Lung (tissue), 12 donors: ENCODE data around the gene PCSK1. TPM values are rescaled to one million over a fixed set of nuclear protein-coding genes. Genes with fewer than 3 reads are reported as not detected.
"Not testable (repeated sequence)": the region's sequence is repeated elsewhere in the genome, so short reads cannot be mapped to it uniquely, and the experiment has no call there.

Experiments
- ATAC-seq: fragments of 200-7000 bp; cut with Tn5 transposase; one replicate; pipeline ENCODE4 v1.9.1; 2020; ENCODE audit warnings: moderate number of reproducible peaks; ENCODE audit not compliant: insufficient read depth, low FRiP score
- DNase-seq, 3 donors: peaks; one replicate each; pipeline ENCODE4 v3.0.0-alpha.2; 2013 to 2017
- H3K27ac ChIP-seq, 2 donors: one replicate each; pipeline ENCODE4 v1.5.1; 2013; ENCODE audit warnings: mild to moderate bottlenecking in 2 of 2, moderate library complexity in 2 of 2, control low read depth in 1 of 2, inconsistent platforms in 1 of 2, low read depth in 1 of 2, low read length in 1 of 2
- H3K27me3 ChIP-seq, 3 donors: one replicate each; pipeline ENCODE4 v1.5.1; 2013; ENCODE audit warnings: low read length in 2 of 3; ENCODE audit not compliant: control insufficient read depth in 3 of 3, insufficient read depth in 3 of 3
- H3K36me3 ChIP-seq, 4 donors: one replicate each; pipeline ENCODE4 v1.5.1; 2013; ENCODE audit warnings: low read length in 4 of 4, mild to moderate bottlenecking in 1 of 4, moderate library complexity in 1 of 4; ENCODE audit not compliant: control insufficient read depth in 4 of 4, insufficient read depth in 4 of 4
- H3K4me1 ChIP-seq, 5 donors: one replicate each; pipeline ENCODE4 v1.5.1; 2013; ENCODE audit warnings: low read length in 5 of 5, mild to moderate bottlenecking in 2 of 5, moderate library complexity in 1 of 5; ENCODE audit not compliant: control insufficient read depth in 5 of 5, insufficient read depth in 5 of 5
- H3K4me3 ChIP-seq: one replicate; pipeline ENCODE4 v1.5.1; 2013; ENCODE audit warnings: mild to moderate bottlenecking, control low read depth, moderate library complexity
- H3K9ac ChIP-seq, 2 donors: one replicate each; pipeline ENCODE4 v1.5.1; 2013; ENCODE audit warnings: low read length in 2 of 2, control low read depth in 1 of 2; ENCODE audit not compliant: insufficient read depth in 1 of 2
- H3K9me3 ChIP-seq, 4 donors: one replicate each; pipeline ENCODE4 v1.5.1; 2013; ENCODE audit warnings: low read length in 3 of 4, mild to moderate bottlenecking in 1 of 4, moderate library complexity in 1 of 4; ENCODE audit not compliant: control insufficient read depth in 4 of 4, insufficient read depth in 3 of 4
- CTCF ChIP-seq: IDR thresholded peaks from 2 replicates; pipeline ENCODE4 v1.5.1; 2012; ENCODE audit warnings: mild to moderate bottlenecking; ENCODE audit errors: control extremely low read depth, extremely low read depth
- WGBS, 2 donors: extraction: QIAGEN DNeasy Blood & Tissue Kit; methylation state at CpG; one replicate each; pipeline ENCODE4 v1.1.7; 2013; 5-methylcytosine and 5-hydroxymethylcytosine counted together
- polyA plus RNA-seq, 2 donors: library from polyadenylated mRNA; stranded (reverse); fragments of 200-250 nt; gene quantifications; one replicate each; pipeline ENCODE4 v1.2.1, GENCODE V29; 2013
- total RNA-seq, 2 donors: library from RNA; depleted of rRNA in 1 of 2; stranded (reverse); fragments of >200 nt in 1 of 2; gene quantifications; one replicate each; pipeline ENCODE4 v1.2.1, GENCODE V29; 2014 to 2021
- donor health status: control.
- donor health status: control.
- donor health status: Bipolar disorder and iron deficiency.
- donor health status: healthy.
- donor health status: DM: yes; HTN: yes; CAD: no.

The PCSK1 gene
- total and polyA plus RNA-seq, 4 donors = 0.08 to 3.3 (median 1.3) TPM

- DNase-seq (no peak), ATAC-seq (no peak)
- Histone ChIP-seq H3K9ac (no peak overlapping the region), H3K4me1 (peaks cover 0 to under 1% (median 0%) of the 10 kb centered on the region in 5 donors), H3K36me3 (no peaks in the 10 kb centered on the region), H3K4me3 (no peak overlapping the region), H3K9me3 (no peaks in the 10 kb centered on the region), H3K27ac (no peak overlapping the region), H3K27me3 (no peaks in the 10 kb centered on the region)
- TF ChIP-seq CTCF = no peak
These were observed 25.6 kb downstream of the PCSK1 start for GRCh38 chr5:96407436-96407835.

GRCh38 chr5:96404191-96404867, 28.7 kb downstream of the PCSK1 start:
- H3K4me3 ChIP-seq = no peak overlapping the region
- H3K27me3 ChIP-seq = no peaks in the 10 kb centered on the region
- H3K4me1 ChIP-seq = peaks cover 0 to 3% (median 0%) of the 10 kb centered on the region in 5 donors
- no peak overlapping the region for H3K9ac ChIP-seq
- 89 to 94% methylated on average over 3 of the region's 3 CpGs for WGBS, 2 donors
- TF ChIP-seq CTCF = no peak
- H3K36me3 ChIP-seq = no peaks in the 10 kb centered on the region
- H3K27ac ChIP-seq = no peak overlapping the region
- DNase-seq (no peak), ATAC-seq (no peak)
- no peaks in the 10 kb centered on the region for H3K9me3 ChIP-seq

GRCh38 chr5:96402500-96402899, 30.5 kb downstream of the PCSK1 start:
- WGBS, 2 donors = 70 to 77% methylated on average over 6 of the region's 6 CpGs
- Histone ChIP-seq H3K4me3 (no peak overlapping the region), H3K9me3 (no peaks in the 10 kb centered on the region), H3K36me3 (no peaks in the 10 kb centered on the region), H3K9ac (no peak overlapping the region), H3K4me1 (peaks cover 0 to 3% (median 0%) of the 10 kb centered on the region in 5 donors), H3K27ac (no peak overlapping the region), H3K27me3 (no peaks in the 10 kb centered on the region)
- ATAC-seq = peak; percentile 31
- DNase-seq = peak in 1 of 3 donors; percentile 21
- TF ChIP-seq CTCF = no peak

GRCh38 chr5:96396878-96397277, 36.2 kb downstream of the PCSK1 start:
- Histone ChIP-seq H3K4me1 (no peaks in the 10 kb centered on the region), H3K27me3 (no peaks in the 10 kb centered on the region), H3K36me3 (no peaks in the 10 kb centered on the region), H3K9ac (no peak overlapping the region), H3K4me3 (no peak overlapping the region), H3K9me3 (peaks cover 0 to 2% (median 0%) of the 10 kb centered on the region in 4 donors), H3K27ac (no peak overlapping the region)
- no peak for TF ChIP-seq CTCF
- no peak for DNase-seq
- WGBS, 2 donors = 90 to 100% methylated on average over 1 of the region's 1 CpG
- ATAC-seq = no peak

- DNase-seq, ATAC-seq, H3K27me3 ChIP-seq, H3K9me3 ChIP-seq, H3K4me3 ChIP-seq, H3K27ac ChIP-seq, H3K9ac ChIP-seq, H3K36me3 ChIP-seq, H3K4me1 ChIP-seq: not testable (repeated sequence)
These were observed 37.8 kb downstream of the PCSK1 start for GRCh38 chr5:96395295-96395694.
